Measurements from ENCODE around the gene LARGE1. TPM values are rescaled to one million over a fixed set of nuclear protein-coding genes. Genes with fewer than 3 reads are reported as not detected.
A peak's percentile ranks its signal among the peaks of the same experiment; 100 is the strongest.

Gene LARGE1
- polyA plus RNA-seq, 1 experiment, result 8.5 TPM

- TF ChIP-seq, protein P1, sequence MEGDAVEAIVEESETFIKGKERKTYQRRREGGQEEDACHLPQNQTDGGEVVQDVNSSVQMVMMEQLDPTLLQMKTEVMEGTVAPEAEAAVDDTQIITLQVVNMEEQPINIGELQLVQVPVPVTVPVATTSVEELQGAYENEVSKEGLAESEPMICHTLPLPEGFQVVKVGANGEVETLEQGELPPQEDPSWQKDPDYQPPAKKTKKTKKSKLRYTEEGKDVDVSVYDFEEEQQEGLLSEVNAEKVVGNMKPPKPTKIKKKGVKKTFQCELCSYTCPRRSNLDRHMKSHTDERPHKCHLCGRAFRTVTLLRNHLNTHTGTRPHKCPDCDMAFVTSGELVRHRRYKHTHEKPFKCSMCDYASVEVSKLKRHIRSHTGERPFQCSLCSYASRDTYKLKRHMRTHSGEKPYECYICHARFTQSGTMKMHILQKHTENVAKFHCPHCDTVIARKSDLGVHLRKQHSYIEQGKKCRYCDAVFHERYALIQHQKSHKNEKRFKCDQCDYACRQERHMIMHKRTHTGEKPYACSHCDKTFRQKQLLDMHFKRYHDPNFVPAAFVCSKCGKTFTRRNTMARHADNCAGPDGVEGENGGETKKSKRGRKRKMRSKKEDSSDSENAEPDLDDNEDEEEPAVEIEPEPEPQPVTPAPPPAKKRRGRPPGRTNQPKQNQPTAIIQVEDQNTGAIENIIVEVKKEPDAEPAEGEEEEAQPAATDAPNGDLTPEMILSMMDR (IDR thresholded peaks at IDR 0.05; ENCODE audit: insufficient read depth, low read depth, low read length), result 0 out of 2 replicates have a peak, but pooled peaks have one; percentile 15
- no peak overlapping the region for H3K4me3 ChIP-seq (ENCODE audit: low read depth, low read length)
- POLR2A ChIA-PET, result no interaction called here
- no peaks in the 10 kb centered on the region for H3K36me3 ChIP-seq (ENCODE audit: control insufficient read depth, insufficient read depth, low read length)
- CTCF ChIA-PET, result interaction anchor here (1.3 to 1.6 kb wide), 3 partner anchors 9 to 399 kb away, joined by 3 to 11 read pairs (median 3); no protein-coding TSS in a partner anchor
- no peak for DNase-seq (ENCODE audit: low read depth)
- no peaks in the 10 kb centered on the region for H3K27me3 ChIP-seq (ENCODE audit: control insufficient read depth, insufficient read depth, low read length)
Measured at GRCh38 chr22:33917744-33918406, 2.4 kb downstream of the LARGE1 start.

DNA sequence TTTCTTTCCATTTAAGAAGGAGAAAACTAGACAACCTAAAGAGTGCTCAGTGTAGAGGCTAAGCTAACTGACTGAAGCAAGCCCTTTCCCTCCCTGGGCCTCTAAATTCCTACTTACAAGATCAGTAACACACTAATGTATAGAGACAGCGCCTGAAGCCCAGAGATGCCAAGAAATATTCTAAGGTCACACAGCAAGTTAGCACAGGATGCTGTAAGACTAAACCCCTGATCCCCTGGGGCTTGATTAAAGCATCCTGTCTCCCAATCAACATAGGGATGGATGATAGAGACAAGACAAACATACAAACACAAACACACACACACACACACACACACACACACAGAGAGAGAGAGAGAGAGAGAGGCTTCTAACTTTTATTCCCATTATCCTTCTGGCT lies 5.6 kb downstream of the LARGE1 start:
- no peaks in the 10 kb centered on the region for H3K27me3 ChIP-seq (ENCODE audit: control insufficient read depth, insufficient read depth, low read length)
- TF ChIP-seq, protein P1 (IDR thresholded peaks at IDR 0.05; ENCODE audit: insufficient read depth, low read depth, low read length), result no peak
- no peak for DNase-seq (ENCODE audit: low read depth)
- H3K4me3 ChIP-seq (ENCODE audit: low read depth, low read length), result no peak overlapping the region
- ChIA-PET POLR2A (no interaction called here), CTCF (no interaction called here)
- H3K36me3 ChIP-seq (ENCODE audit: control insufficient read depth, insufficient read depth, low read length), result no peaks in the 10 kb centered on the region

- no peaks in the 10 kb centered on the region for H3K27me3 ChIP-seq (ENCODE audit: control insufficient read depth, insufficient read depth, low read length)
- POLR2A ChIA-PET, result no interaction called here
- H3K4me3 ChIP-seq (ENCODE audit: low read depth, low read length), result no peak overlapping the region
- TF ChIP-seq, protein P1 (IDR thresholded peaks at IDR 0.05; ENCODE audit: insufficient read depth, low read depth, low read length), result no peak
- CTCF ChIA-PET, result no interaction called here
- DNase-seq (ENCODE audit: low read depth), result no peak
- H3K36me3 ChIP-seq (ENCODE audit: control insufficient read depth, insufficient read depth, low read length), result no peaks in the 10 kb centered on the region
Measured at GRCh38 chr22:33914131-33914530, 6.1 kb downstream of the LARGE1 start.

DNA sequence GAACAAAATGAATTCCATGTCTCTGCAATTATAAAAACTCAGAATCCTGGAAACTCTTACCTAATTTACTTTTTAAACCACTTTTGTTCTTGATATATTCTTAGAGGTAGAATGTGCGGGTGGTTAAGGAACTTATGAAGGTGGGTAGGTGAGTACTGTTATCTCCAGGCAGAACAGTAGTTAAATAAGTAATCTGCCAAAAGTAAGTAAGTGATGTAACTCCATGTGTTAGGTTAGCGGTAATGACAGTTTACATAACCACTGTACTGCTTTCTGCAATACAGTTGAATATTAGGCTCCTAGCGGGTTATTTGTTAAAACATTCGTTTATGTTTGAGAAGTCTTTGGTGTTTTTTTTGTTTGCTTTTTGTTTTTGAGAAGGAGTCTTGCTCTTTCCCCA lies 7.1 kb downstream of the LARGE1 start:
- no peak overlapping the region for H3K4me3 ChIP-seq (ENCODE audit: low read depth, low read length)
- CTCF ChIA-PET, result interaction anchor here (0.7 kb wide), 1 partner anchor 961 kb away, joined by 3 read pairs; no protein-coding TSS in a partner anchor
- TF ChIP-seq, protein P1 (IDR thresholded peaks at IDR 0.05; ENCODE audit: insufficient read depth, low read depth, low read length), result no peak
- H3K27me3 ChIP-seq (ENCODE audit: control insufficient read depth, insufficient read depth, low read length), result no peaks in the 10 kb centered on the region
- POLR2A ChIA-PET, result no interaction called here
- DNase-seq (ENCODE audit: low read depth), result no peak
- no peaks in the 10 kb centered on the region for H3K36me3 ChIP-seq (ENCODE audit: control insufficient read depth, insufficient read depth, low read length)

GRCh38 chr22:33909911-33910310 lies 10.4 kb downstream of the LARGE1 start:
- no peak for DNase-seq (ENCODE audit: low read depth)
- POLR2A ChIA-PET, result interaction anchor here (0.7 kb wide), 1 partner anchor 12 kb away, joined by 3 read pairs; no protein-coding TSS in a partner anchor
- H3K27me3 ChIP-seq (ENCODE audit: control insufficient read depth, insufficient read depth, low read length), result no peaks in the 10 kb centered on the region
- CTCF ChIA-PET, result interaction anchor here (0.6 kb wide), 1 partner anchor 1245 kb away, joined by 3 read pairs; no protein-coding TSS in a partner anchor
- TF ChIP-seq, protein P1 (IDR thresholded peaks at IDR 0.05; ENCODE audit: insufficient read depth, low read depth, low read length), result no peak
- H3K36me3 ChIP-seq (ENCODE audit: control insufficient read depth, insufficient read depth, low read length), result no peaks in the 10 kb centered on the region
- no peak overlapping the region for H3K4me3 ChIP-seq (ENCODE audit: low read depth, low read length)

Measured in BJ (cell line).